Peyer's patch (tissue), 4 donors: ENCODE measurements around the gene PXN.

Experiments
- POLR2A ChIP-seq, 2 donors: fragments of 450-650 bp; IDR thresholded peaks; one replicate each; pipeline ENCODE4 v1.5.1; 2017; ENCODE audit warnings: antibody characterized with exemption in 2 of 2, mild to moderate bottlenecking in 2 of 2, moderate library complexity in 2 of 2
- TF ChIP-seq, protein P1 (sequence below), 6 experiments: fragments of 450-650 bp in 4 of 6; fragments of 200-600 bp in 2 of 6; sonication (generic) in 1 of 6; IDR thresholded peaks; one replicate each; pipeline ENCODE4 v1.5.1; 2017 to 2019; ENCODE audit warnings: antibody characterized with exemption in 6 of 6, mild to moderate bottlenecking in 3 of 6, moderate library complexity in 1 of 6

DNA sequence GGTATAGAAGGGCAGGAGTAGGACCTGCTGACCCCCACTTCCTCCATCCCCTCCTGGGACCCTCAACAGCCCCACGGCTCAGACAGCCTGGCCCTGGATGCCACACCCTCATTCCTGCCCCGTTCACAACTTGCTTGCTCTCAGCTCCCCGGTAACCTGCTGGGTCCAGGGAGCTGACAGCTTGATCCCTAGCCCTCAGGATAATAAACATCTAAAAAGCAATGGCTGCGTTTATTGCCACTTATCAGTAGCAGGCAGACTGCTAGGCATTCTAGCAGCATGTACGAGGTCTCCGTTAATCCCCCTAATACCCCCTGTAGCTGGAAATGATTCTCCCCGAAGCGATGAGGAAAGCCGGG, 40.4 kb downstream of the PXN start:
- TF ChIP-seq, protein P1, sequence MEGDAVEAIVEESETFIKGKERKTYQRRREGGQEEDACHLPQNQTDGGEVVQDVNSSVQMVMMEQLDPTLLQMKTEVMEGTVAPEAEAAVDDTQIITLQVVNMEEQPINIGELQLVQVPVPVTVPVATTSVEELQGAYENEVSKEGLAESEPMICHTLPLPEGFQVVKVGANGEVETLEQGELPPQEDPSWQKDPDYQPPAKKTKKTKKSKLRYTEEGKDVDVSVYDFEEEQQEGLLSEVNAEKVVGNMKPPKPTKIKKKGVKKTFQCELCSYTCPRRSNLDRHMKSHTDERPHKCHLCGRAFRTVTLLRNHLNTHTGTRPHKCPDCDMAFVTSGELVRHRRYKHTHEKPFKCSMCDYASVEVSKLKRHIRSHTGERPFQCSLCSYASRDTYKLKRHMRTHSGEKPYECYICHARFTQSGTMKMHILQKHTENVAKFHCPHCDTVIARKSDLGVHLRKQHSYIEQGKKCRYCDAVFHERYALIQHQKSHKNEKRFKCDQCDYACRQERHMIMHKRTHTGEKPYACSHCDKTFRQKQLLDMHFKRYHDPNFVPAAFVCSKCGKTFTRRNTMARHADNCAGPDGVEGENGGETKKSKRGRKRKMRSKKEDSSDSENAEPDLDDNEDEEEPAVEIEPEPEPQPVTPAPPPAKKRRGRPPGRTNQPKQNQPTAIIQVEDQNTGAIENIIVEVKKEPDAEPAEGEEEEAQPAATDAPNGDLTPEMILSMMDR (IDR thresholded peaks at IDR 0.05) = no peak
- peak in 1 of 2 donors; percentile 12 for TF ChIP-seq POLR2A (IDR thresholded peaks at IDR 0.05)
